NOMO-1 treated with dmso at 0.1 percent for 144 hours (cell line): ENCODE measurements around the gene ARHGAP4.

Experiments used
- DNase-seq: peaks from one replicate; lab custom pipeline; 2025; ENCODE audit not compliant: unreplicated experiment; lab: John Stamatoyannopoulos, UW

Gene ARHGAP4

GRCh38 chrX:153883163-153883843 lies 42.8 kb downstream of the ARHGAP4 start:
- no peak for DNase-seq

- DNase-seq = no peak
These were observed 43.5 kb downstream of the ARHGAP4 start for GRCh38 chrX:153882557-153882956.

DNA sequence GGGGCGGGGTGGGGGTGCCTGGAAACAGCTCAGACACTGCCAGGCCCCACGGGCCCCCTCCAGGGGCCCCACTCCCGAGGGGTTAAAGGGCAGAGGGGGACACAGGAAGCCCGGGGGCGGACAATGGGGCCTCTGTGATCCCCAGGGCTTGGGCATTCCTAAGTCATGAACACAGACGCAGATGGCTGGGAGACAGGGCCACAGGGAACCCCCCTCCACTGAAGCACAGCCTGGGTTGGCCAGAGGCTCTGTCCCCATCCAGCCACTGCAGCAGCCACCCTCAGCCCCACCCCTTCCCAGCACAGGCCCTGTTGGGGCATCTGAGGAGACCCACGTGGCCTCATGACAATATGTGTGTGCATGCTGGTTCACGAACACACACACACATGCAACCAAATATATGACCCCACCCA lies 44.0 kb downstream of the ARHGAP4 start:
- DNase-seq = no peak

DNA sequence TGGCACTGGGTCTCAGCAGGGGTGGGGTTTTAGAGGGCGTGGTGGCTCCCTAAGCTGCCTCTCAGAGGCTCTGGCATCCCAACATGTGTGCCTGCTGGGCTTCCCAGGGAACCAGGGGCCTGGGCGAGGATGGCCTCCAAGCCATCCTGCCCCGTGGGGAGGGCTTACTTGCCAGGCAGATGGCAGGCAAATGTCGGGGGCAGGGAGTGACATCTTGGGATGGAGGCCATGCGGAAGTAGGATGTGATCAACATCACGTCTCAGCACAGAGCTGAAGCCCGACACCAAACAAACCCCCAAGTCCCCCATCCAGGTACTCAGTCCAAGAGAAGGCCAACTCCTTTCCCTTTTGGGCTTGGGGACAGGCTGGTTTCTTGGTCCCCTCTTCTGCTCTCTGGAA lies 44.8 kb downstream of the ARHGAP4 start:
- DNase-seq = no peak

DNA sequence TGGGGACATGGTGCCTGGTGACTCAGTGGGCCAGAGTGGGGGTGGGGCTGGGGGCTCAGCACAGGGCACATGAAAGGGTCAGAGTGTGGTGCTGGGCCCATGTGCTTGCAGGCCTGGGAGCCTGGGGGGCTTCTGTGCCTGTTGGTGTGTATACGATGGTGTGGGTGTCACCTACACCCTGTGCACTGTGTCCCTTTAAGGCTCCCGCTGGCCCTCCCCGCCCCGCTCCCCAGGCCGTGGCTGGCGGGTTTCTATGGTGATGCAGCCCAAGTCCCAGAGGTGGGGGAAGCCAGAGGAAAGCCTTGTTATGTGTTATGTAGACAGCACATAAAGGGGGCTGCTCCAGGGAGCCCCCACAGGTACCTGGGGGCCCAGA lies 45.6 kb downstream of the ARHGAP4 start:
- DNase-seq = no peak

DNA sequence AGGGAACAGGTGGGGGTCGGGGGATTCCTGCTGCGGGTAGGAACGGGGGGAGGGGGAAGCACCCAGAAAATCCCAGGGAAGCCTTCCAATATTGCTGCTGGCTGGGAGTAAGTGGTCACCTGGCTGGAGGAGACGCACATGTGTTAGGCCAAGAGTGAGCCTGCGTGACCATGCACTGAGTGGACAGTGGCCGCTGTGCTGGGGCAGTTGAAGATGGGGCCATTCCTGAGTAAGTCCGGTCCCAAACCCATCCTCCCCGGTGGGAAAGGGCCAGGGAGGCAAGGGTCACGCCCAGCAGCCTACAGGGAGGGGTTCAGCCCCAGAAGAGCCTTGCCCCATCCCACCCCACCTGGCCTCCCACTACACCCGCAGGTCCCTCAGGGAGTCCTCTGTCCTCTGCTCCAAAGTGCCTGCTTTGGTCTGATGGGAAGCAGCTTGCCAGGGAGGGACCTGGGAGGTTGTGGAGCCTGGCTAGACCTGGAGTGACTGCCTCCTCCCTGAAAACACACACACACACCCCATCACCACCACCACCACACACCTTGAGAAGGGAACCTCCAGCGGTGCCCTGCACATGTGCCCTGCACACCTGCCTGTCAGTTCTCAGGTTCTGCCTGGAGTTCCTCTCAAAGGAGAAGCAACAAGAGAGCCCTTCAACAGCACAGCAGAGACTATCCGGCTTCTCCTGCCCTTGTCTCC lies 46.2 kb downstream of the ARHGAP4 start:
- DNase-seq = no peak

DNA sequence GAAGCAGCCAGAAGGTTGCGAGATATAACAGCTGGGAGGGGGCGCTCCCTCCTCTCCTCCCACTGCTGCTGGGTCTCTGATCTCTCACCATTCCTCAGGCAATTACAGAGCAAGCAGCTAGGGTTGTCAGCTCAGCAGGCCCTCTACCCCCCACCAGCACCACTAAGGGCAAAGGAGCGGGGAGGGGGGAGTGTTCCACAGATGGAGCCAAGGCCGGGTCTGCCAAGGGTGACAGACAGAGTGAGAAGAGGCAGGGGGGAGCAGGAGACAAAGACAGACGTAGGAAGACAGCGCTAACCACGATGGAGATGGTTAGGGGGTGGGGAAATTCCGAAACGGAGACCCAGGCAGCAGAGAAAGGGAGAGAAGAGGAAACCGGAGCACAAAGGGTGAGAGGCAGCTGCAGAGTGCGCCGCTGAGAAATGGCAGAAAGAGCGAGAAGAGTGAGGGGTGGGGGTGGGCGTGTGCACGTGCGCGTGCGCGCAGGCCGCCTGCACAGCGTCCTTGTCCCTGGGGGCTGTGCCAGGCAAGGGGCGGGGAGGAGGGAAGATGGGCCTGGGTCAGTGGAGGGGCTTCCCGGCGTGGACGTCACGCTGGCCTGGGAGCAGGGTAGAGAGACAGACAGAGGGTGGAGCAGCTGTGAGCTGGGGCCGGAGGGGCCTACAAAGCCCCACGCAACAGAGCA lies 47.0 kb downstream of the ARHGAP4 start:
- DNase-seq = no peak

GRCh38 chrX:153878345-153878744 lies 47.7 kb downstream of the ARHGAP4 start:
- no peak for DNase-seq

- DNase-seq = no peak
These were observed 48.3 kb downstream of the ARHGAP4 start for GRCh38 chrX:153877571-153878261.

GRCh38 chrX:153876112-153876491 lies 50.0 kb downstream of the ARHGAP4 start:
- no peak for DNase-seq

- peak; percentile 26 for DNase-seq
These were observed 50.5 kb downstream of the ARHGAP4 start for GRCh38 chrX:153875391-153876111.

- no peak for DNase-seq
These were observed 51.5 kb downstream of the ARHGAP4 start for GRCh38 chrX:153874366-153875125.

- DNase-seq = no peak
These were observed 52.0 kb downstream of the ARHGAP4 start for GRCh38 chrX:153874085-153874365.

DNA sequence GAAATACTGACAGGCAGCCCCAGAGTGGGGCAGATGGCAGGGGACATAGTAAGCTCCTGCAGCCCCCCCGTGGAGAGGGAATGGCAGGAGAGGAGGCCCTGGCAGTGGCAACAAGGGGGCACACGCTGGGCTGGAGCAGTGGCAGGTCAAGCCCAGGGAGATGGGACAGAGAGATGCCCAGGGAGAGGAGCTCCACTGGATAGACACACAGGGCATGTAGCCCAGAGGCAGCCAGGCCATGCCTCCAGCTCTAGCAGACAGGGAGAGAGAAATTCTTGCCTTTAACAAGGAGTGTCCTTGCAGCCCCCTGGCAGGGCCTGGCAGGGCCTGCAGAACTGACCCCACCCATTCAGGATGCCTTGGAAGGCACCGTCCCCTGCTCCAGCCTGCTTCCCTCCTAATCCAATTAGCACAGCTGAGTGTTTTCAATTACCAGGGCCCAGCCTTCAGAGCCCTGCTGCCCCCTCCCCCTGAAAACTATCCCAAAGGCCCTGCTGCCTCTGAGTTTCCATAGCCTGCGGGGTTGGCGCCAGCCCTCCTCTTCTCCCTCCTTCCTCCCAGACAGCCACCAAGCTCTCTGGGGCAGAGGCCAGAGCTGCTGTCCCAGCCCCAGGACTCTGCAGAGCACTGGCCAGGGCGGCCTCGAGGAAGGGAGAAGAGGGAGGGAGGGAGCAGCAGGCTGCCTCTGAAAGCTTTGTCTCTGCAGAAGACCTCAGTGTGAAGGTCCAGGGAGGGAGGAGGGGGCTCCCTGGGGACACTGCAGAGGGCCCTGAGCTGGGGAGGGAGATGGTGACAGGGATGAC lies 52.6 kb downstream of the ARHGAP4 start:
- no peak for DNase-seq

- DNase-seq = no peak
These were observed 53.9 kb downstream of the ARHGAP4 start for GRCh38 chrX:153871946-153872878.

DNA sequence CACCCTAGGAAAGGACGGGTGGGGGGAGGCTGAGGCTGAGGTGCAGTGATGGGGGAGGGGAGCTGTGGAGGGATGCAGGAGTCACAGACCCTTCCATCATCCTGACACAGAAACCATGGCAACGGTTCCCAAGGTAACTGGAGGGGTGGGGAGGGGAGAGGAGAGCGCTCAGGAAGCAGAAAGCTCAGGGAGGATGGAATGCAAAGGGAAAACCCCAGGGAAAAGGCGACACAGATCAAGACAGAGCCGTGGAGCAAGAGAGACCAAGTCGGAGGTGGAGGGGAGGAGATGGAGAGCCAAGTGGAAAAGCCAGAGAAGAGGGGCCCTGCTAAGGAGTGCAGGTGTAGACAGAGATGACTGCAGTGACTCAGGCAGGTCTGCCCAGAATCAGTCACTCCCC lies 54.6 kb downstream of the ARHGAP4 start:
- no peak for DNase-seq

DNA sequence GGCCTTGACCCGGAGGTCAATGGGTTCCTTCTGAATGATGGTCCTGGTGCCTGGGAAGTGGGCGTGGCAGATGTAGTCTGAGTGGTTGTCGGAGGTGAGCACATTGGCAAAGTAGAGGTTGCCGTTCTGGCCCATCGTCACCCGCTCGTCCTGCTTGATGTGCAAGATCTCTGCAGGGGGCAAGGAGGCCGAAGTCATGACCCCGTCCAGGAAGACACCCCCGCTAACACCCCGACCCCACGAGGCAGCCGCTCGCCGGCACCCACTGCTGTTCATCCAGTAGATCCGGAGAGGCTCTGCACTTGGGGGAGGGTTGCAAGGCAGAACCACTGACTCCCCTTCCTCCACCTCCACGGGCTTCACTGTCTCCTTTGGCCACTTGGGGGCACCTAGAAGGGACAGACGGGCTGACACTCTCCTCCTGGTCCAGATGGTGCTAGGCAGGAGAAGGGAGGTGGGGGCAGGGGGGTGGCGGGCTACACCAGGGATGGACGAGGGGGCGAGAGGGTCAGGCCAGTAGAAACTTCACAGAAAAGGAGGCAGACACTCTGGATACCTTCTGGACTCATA lies 55.2 kb downstream of the ARHGAP4 start:
- no peak for DNase-seq

- DNase-seq = no peak
These were observed 55.8 kb downstream of the ARHGAP4 start for GRCh38 chrX:153870288-153870690.
